GM12878 (cell line): ENCODE data around the gene RABL6. TPM values are rescaled to one million over a fixed set of nuclear protein-coding genes. Genes with fewer than 3 reads are reported as not detected.
A peak's percentile ranks its signal among the peaks of the same experiment; 100 is the strongest.
"Not testable (repeated sequence)": the region's sequence is repeated elsewhere in the genome, so short reads cannot be mapped to it uniquely, and the experiment has no call there.

Source experiments
- ATAC-seq: fragments of 200-7000 bp; cut with Tn5 transposase; 3 replicates; pipeline ENCODE4 v1.9.1; 2020; ENCODE audit warnings: mild to moderate bottlenecking, moderate library complexity
- BruUV-seq: library from RNA; stranded (reverse); fragments of 400-500 nt; replicated peaks from 2 replicates; lab custom pipeline; 2021; lab: Mats Ljungman, UMichigan
- CTCF ChIA-PET: fragments of 300-600 bp; sonication (Branson Sonifier 250); formaldehyde crosslinking; extraction: SDS; loops from one replicate; lab custom pipeline; 2021; ENCODE audit warnings: inconsistent platforms; lab: Yijun Ruan, JAX
- POLR2A ChIA-PET: fragments of 350-600 bp; formaldehyde crosslinking; extraction: SDS; loops from one replicate; lab custom pipeline; 2021; ENCODE audit warnings: inconsistent platforms; lab: Charles Lee
- RAD21 ChIA-PET: fragments of 300-600 bp; sonication (Branson Sonifier 250); formaldehyde crosslinking; loops from one replicate; lab custom pipeline; 2023; ENCODE audit warnings: antibody characterized with exemption; ENCODE audit not compliant: unreplicated experiment; lab: Charles Lee
- SMC1A ChIA-PET: fragments of 300-600 bp; sonication (Branson Sonifier 250); formaldehyde crosslinking; loops from one replicate; lab custom pipeline; 2023; ENCODE audit not compliant: unreplicated experiment, uncharacterized antibody; lab: Charles Lee
- DNase-seq: peaks from one replicate; pipeline ENCODE4 v3.0.0-alpha.2; 2011; ENCODE audit warnings: low read depth, low spot score
- FAIRE-seq: peaks from 3 replicates; lab custom pipeline; 2011; peaks lifted over from hg19 to GRCh38; lab: Jason Lieb, UNC
- H2AFZ ChIP-seq: 2 replicates; pipeline ENCODE4 v1.6.0; 2011; ENCODE audit warnings: low read depth, low read length, control low read depth; ENCODE audit not compliant: control insufficient read depth
- H3K27ac ChIP-seq: 2 replicates; pipeline ENCODE4 v1.5.1; 2011; ENCODE audit warnings: control low read depth; ENCODE audit not compliant: control insufficient read depth, insufficient read depth
- H3K27me3 ChIP-seq, 2 experiments: replicated peaks in 1 of 2; 2 replicates each; pipeline versions ENCODE4 v1.6.0 to v1.6.1; 2011; ENCODE audit warnings: low read length in 1 of 2; ENCODE audit not compliant: control insufficient read depth in 2 of 2, insufficient read depth in 2 of 2
- H3K36me3 ChIP-seq, 2 experiments: 2 replicates each; pipeline ENCODE4 v1.5.1; 2011; ENCODE audit warnings: low read length in 1 of 2; ENCODE audit not compliant: control insufficient read depth in 2 of 2, insufficient read depth in 2 of 2
- H3K4me1 ChIP-seq: 2 replicates; pipeline ENCODE4 v1.6.1; 2011; ENCODE audit warnings: mild to moderate bottlenecking, low read length, moderate library complexity, mixed read lengths; ENCODE audit not compliant: control insufficient read depth, insufficient read depth
- H3K4me2 ChIP-seq: 2 replicates; pipeline ENCODE4 v1.6.0; 2011; ENCODE audit warnings: control low read depth; ENCODE audit not compliant: control insufficient read depth, insufficient read depth
- H3K4me3 ChIP-seq: fragments of 200-600 bp; sonication (generic); 2 replicates; pipeline ENCODE4 v1.5.1; 2016
- H3K79me2 ChIP-seq: 2 replicates; pipeline ENCODE4 v1.6.0; 2011; ENCODE audit warnings: low read length; ENCODE audit not compliant: control insufficient read depth, insufficient read depth
- H3K9ac ChIP-seq: 2 replicates; pipeline ENCODE4 v1.8.0; 2011; ENCODE audit warnings: low read length, control low read depth, mixed read lengths; ENCODE audit not compliant: control insufficient read depth, insufficient read depth
- H3K9me3 ChIP-seq: replicated peaks from 3 replicates; pipeline ENCODE4 v1.5.1; 2011; ENCODE audit warnings: mild to moderate bottlenecking, low read length; ENCODE audit not compliant: control insufficient read depth, insufficient read depth
- H4K20me1 ChIP-seq: 2 replicates; pipeline ENCODE4 v1.6.0; 2011; ENCODE audit not compliant: control insufficient read depth, insufficient read depth
- GATAD2B ChIP-seq: fragments of 450-650 bp; conservative IDR thresholded peaks from 2 replicates; pipeline ENCODE4 v1.6.1; 2017; ENCODE audit warnings: low read depth, mild to moderate bottlenecking, moderate library complexity
- NFYA ChIP-seq: IDR thresholded peaks from 2 replicates; pipeline ENCODE4 v1.6.1; 2011; ENCODE audit warnings: low read depth, mild to moderate bottlenecking, low read length, improper control_type of control experiment, borderline replicate concordance
- NRF1 ChIP-seq: conservative IDR thresholded peaks from 2 replicates; pipeline ENCODE4 v1.6.1; 2011; ENCODE audit warnings: mild to moderate bottlenecking, low read depth, low read length, improper control_type of control experiment
- PKNOX1 ChIP-seq: fragments of 450-650 bp; IDR thresholded peaks from 2 replicates; pipeline ENCODE4 v1.6.1; 2016; ENCODE audit warnings: mild to moderate bottlenecking
- POU2F2 ChIP-seq: IDR thresholded peaks from 3 replicates; pipeline ENCODE4 v1.6.1; 2011; ENCODE audit warnings: low read depth, mild to moderate bottlenecking, low read length, borderline replicate concordance
- RAD21 ChIP-seq: IDR thresholded peaks from 2 replicates; pipeline ENCODE4 v1.6.1; 2011; ENCODE audit warnings: mild to moderate bottlenecking, low read depth, low read length, moderate library complexity; ENCODE audit not compliant: insufficient read depth
- RB1 ChIP-seq: fragments of 450-650 bp; formaldehyde crosslinking; IDR thresholded peaks from 2 replicates; pipeline ENCODE4 v1.6.1; 2017; ENCODE audit warnings: mild to moderate bottlenecking, borderline replicate concordance
- RUNX3 ChIP-seq: IDR thresholded peaks from 2 replicates; pipeline ENCODE4 v1.6.1; 2012; ENCODE audit warnings: low read length, inconsistent platforms
- SKIL ChIP-seq: fragments of 450-650 bp; IDR thresholded peaks from 2 replicates; pipeline ENCODE4 v1.6.1; 2017; ENCODE audit warnings: mild to moderate bottlenecking, low read depth, inconsistent platforms; ENCODE audit not compliant: poor library complexity, severe bottlenecking
- YY1 ChIP-seq: IDR thresholded peaks from 2 replicates; pipeline ENCODE4 v1.6.1; 2011; ENCODE audit warnings: low read depth, mild to moderate bottlenecking, low read length
- WGBS: methylation state at CpG from one replicate; pipeline ENCODE4 v1.1.6; 2016; ENCODE audit warnings: low lambda C conversion rate; ENCODE audit not compliant: insufficient replicate concordance, insufficient coverage; ENCODE audit errors: missing lambda C conversion rate; 5-methylcytosine and 5-hydroxymethylcytosine counted together
- in situ Hi-C: fragments of 300-500 bp; cut with MboI; formaldehyde crosslinking; loops from 9 replicates; pipeline ENCODE4 v1.14.3; 2018; ENCODE audit warnings: mixed read lengths
- intact Hi-C: fragments of 100-400 bp; cut with micrococcal nuclease; formaldehyde crosslinking; loops from one replicate; pipeline ENCODE4 v1.14.2; 2022; ENCODE audit not compliant: unreplicated experiment
- polyA plus RNA-seq, 11 experiments: library from polyadenylated mRNA; depleted of rRNA in 4 of 11; unstranded in 6 of 11; stranded (reverse) in 5 of 11; fragments of >200 nt; fragmentation: Nextera tagmentation in 4 of 11; fragmentation: Illumina TruSeq in 1 of 11; extraction: Ambion mirVana in 4 of 11; extraction: Trizol in 1 of 11; gene quantifications; 1 replicate in 1 of 11; 2 replicates in 10 of 11; pipeline versions ENCODE4 v1.2.1 to v1.2.3, GENCODE V29; 2011 to 2016; ENCODE audit warnings: inconsistent platforms in 2 of 11, missing spikeins in 2 of 11, low read depth in 1 of 11
- total RNA-seq, 4 experiments: library from RNA; depleted of rRNA in 3 of 4; stranded (reverse); fragments of >200 nt in 3 of 4; fragmentation: Illumina TruSeq in 1 of 4; extraction: Trizol in 1 of 4; gene quantifications; 2 replicates each; pipeline versions ENCODE4 v1.2.1 to v1.2.3, GENCODE V29; 2013 to 2021

The RABL6 gene
- total and polyA plus RNA-seq, 10 of the 15 experiments (the other 5 are each of a cell fraction or from before 2014, with no cell fraction given) = 1.4 to 134 (median 42.7) TPM

- DNase-seq, H3K36me3 ChIP-seq, H3K27ac ChIP-seq, H3K4me2 ChIP-seq, H3K4me3 ChIP-seq, H3K4me1 ChIP-seq, BruUV-seq, H4K20me1 ChIP-seq, H3K9me3 ChIP-seq, ATAC-seq, H3K79me2 ChIP-seq, FAIRE-seq, H3K9ac ChIP-seq, in situ Hi-C loops, H3K27me3 ChIP-seq, H2AFZ ChIP-seq: not testable (repeated sequence)
- RAD21 ChIA-PET = interaction anchor here (0.6 to 4.1 kb wide), 3 partner anchors 19 to 248 kb away, joined by 3 to 28 read pairs (median 6); no protein-coding TSS in a partner anchor
- POLR2A ChIA-PET = interaction anchor here (0.6 to 1.5 kb wide), 2 partner anchors 29 to 474 kb away, joined by 3 to 4 read pairs; no protein-coding TSS in a partner anchor
- SMC1A ChIA-PET = interaction anchor here (1.1 to 3.7 kb wide), 4 partner anchors 9 to 261 kb away, joined by 3 to 23 read pairs (median 12); no protein-coding TSS in a partner anchor
- CTCF ChIA-PET = interaction anchor here (1.0 to 13.1 kb wide), 13 partner anchors 9 to 450 kb away, joined by 3 to 163 read pairs (median 7); partner anchors contain the start of genes AJM1, PAXX and RNF208
- intact Hi-C loops = loop anchor here (1.0 to 5.0 kb wide), 3 partner anchors 248 to 450 kb away; no protein-coding TSS in a partner anchor
- WGBS = 5% methylated on average over 4 of the region's 4 CpGs
- TF ChIP-seq PKNOX1 = peak; percentile 40; the same call in 1 of the 2 replicates
These were observed 20.8 kb upstream of the RABL6 start for GRCh38 chr9:136786983-136787382.

- in situ Hi-C loops = no loop called here
- DNase-seq = no peak
- Histone ChIP-seq H3K79me2 (peaks cover 2% of the 10 kb centered on the region; the same call in 1 of the 2 replicates), H3K4me3 (no peak overlapping the region), H3K27ac (no peak overlapping the region), H3K9ac (no peak overlapping the region), H2AFZ (no peak overlapping the region), H3K4me2 (no peak overlapping the region), H3K27me3 (no peaks in the 10 kb centered on the region), H3K9me3 (no peaks in the 10 kb centered on the region), H4K20me1 (peaks cover 2% of the 10 kb centered on the region; the same call in 1 of the 2 replicates), H3K4me1 (peaks cover 10% of the 10 kb centered on the region), H3K36me3 (no peaks in the 10 kb centered on the region)
- intact Hi-C loops = loop anchor here (1.0 to 5.0 kb wide), 3 partner anchors 247 to 449 kb away; no protein-coding TSS in a partner anchor
- FAIRE-seq = no peak
- BruUV-seq = no TSS peak
- CTCF ChIA-PET = interaction anchor here (1.0 to 13.1 kb wide), 18 partner anchors 9 to 449 kb away, joined by 3 to 163 read pairs (median 6); partner anchors contain the start of genes AJM1, FUT7 and PAXX
- SMC1A ChIA-PET = interaction anchor here (0.8 to 3.7 kb wide), 6 partner anchors 10 to 261 kb away, joined by 3 to 23 read pairs (median 4); no protein-coding TSS in a partner anchor
- POLR2A ChIA-PET = interaction anchor here (0.6 to 1.4 kb wide), 3 partner anchors 114 to 474 kb away, joined by 3 to 4 read pairs (median 3); no protein-coding TSS in a partner anchor
- 12% methylated on average over 21 of the region's 21 CpGs for WGBS
- RAD21 ChIA-PET = interaction anchor here (0.6 to 4.1 kb wide), 6 partner anchors 10 to 283 kb away, joined by 3 to 28 read pairs (median 5); partner anchors contain the start of gene SAPCD2
- ATAC-seq = peak; percentile 8; the same call in 2 of the 3 replicates
- TF ChIP-seq RAD21 (peak; percentile 88), GATAD2B (0 out of 2 replicates have a peak, but pooled peaks have one; percentile 31), NRF1 (no peak), POU2F2 (peak; percentile 49; the same call in 1 of the 3 replicates), RB1 (peak; percentile 61; the same call in 1 of the 2 replicates), NFYA (no peak), SKIL (peak; percentile 53), YY1 (peak; percentile 40; the same call in 1 of the 2 replicates), RUNX3 (peak; percentile 68)
These were observed 19.9 kb upstream of the RABL6 start for GRCh38 chr9:136787690-136788400.
